LNCaP clone FGC (cell line): ENCODE results near the gene HIF3A.
"Not testable (repeated sequence)": the region's sequence is repeated elsewhere in the genome, so short reads cannot be mapped to it uniquely, and the experiment has no call there.

ENCODE experiments used
- DNase-seq: peaks from one replicate; pipeline ENCODE4 v3.0.0-alpha.2; 2011; ENCODE audit warnings: low read depth
- H3K4me3 ChIP-seq: 2 replicates; pipeline ENCODE4 v1.5.1; 2011; ENCODE audit warnings: mild to moderate bottlenecking, low read depth, low read length, control low read depth
- TF ChIP-seq, protein P1 (sequence below): IDR thresholded peaks from 2 replicates; pipeline ENCODE4 v1.5.1; 2012; ENCODE audit warnings: mild to moderate bottlenecking; ENCODE audit not compliant: control insufficient read depth, insufficient read depth; ENCODE audit errors: extremely low read depth

Gene HIF3A

DNA sequence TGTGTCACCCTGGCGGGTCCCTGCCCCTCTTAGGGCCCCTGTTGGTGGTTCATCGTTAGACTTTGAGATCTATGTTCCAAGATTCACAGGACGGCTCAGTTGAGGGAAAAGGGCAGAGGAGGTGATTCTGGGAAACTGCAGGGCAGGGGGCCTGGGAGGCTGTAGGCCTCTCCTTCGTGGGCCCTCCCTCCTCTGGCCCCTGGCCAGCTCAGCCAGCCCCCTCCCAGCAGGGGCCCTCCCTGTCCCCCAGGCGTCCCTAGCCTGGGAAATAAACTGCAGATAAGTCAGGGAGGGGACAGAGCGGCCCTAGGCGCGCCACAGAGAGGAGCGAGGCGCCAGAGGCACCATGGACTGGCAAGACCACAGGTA is 6.5 kb downstream of the HIF3A start:
- TF ChIP-seq, protein P1, sequence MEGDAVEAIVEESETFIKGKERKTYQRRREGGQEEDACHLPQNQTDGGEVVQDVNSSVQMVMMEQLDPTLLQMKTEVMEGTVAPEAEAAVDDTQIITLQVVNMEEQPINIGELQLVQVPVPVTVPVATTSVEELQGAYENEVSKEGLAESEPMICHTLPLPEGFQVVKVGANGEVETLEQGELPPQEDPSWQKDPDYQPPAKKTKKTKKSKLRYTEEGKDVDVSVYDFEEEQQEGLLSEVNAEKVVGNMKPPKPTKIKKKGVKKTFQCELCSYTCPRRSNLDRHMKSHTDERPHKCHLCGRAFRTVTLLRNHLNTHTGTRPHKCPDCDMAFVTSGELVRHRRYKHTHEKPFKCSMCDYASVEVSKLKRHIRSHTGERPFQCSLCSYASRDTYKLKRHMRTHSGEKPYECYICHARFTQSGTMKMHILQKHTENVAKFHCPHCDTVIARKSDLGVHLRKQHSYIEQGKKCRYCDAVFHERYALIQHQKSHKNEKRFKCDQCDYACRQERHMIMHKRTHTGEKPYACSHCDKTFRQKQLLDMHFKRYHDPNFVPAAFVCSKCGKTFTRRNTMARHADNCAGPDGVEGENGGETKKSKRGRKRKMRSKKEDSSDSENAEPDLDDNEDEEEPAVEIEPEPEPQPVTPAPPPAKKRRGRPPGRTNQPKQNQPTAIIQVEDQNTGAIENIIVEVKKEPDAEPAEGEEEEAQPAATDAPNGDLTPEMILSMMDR, result no peak
- no peak for DNase-seq
- H3K4me3 ChIP-seq, result no peak overlapping the region

DNA sequence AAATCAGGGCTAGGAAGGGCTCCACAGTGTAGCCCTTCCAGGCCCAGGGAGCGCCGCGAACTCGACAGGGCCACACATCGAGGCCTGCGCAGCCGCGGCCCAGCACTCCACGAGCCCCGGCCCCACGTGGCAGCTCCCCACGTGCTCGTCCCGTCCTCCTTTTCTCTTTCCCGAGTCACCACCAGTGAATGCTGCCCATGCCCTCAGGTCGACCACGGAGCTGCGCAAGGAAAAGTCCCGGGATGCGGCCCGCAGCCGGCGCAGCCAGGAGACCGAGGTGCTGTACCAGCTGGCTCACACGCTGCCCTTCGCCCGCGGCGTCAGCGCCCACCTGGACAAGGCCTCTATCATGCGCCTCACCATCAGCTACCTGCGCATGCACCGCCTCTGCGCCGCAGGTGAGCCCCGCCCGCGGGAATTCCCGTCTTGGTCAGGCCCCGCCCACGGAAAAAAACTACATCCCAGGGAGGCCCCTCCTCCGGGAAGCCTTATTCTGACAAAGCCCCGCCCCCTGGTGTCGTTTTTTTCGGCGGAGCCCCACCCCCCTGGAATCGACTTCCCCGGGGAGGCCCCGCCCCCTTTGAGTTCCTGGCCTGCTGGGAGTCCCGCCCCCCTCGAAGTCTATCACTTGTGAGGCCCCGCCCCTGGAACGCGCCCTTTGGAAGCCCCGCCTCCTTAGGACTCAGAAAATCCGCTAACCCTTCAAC is 7.0 kb downstream of the HIF3A start:
- TF ChIP-seq, protein P1, result no peak
- H3K4me3 ChIP-seq, result no peak overlapping the region
- no peak for DNase-seq

GRCh38 chr19:46306501-46306900 is 9.7 kb downstream of the HIF3A start:
- H3K4me3 ChIP-seq, result no peak overlapping the region
- TF ChIP-seq, protein P1, result no peak
- DNase-seq, result no peak

DNA sequence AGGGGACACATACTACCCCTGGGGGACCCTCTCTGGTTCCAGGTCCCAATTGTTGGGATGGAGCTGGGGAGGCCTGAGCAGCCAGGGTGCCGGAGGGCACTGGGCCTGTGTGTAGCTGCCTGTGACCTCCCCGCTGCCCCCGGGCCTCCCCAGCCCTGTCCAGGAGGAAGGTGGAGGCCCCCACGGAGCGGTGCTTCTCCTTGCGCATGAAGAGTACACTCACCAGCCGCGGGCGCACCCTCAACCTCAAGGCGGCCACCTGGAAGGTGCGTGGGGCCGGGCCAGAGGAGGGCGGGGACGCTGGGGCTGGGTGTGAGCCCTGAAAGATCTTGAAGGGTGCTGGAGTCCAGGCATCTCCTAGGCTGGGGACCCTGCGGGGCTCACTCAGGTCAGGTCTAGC is 11.7 kb downstream of the HIF3A start:
- TF ChIP-seq, protein P1, result no peak
- H3K4me3 ChIP-seq, result no peak overlapping the region
- no peak for DNase-seq

DNA sequence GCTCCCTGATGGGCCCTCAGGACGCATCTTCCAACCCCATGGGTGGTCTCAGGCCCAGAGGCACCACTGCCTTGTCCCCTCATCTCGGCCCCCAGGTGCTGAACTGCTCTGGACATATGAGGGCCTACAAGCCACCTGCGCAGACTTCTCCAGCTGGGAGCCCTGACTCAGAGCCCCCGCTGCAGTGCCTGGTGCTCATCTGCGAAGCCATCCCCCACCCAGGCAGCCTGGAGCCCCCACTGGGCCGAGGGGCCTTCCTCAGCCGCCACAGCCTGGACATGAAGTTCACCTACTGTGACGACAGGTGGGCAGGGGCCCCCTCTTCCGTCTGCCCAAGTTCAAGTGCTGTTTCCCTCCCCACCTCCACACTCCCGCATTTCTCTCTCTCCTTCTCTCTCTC is 12.2 kb downstream of the HIF3A start:
- no peak for DNase-seq
- H3K4me3 ChIP-seq, result no peak overlapping the region
- TF ChIP-seq, protein P1, result no peak

- DNase-seq, result no peak
- TF ChIP-seq, protein P1, result no peak
- H3K4me3 ChIP-seq, result no peak overlapping the region
Measured at GRCh38 chr19:46311444-46311843, 14.6 kb downstream of the HIF3A start.

DNA sequence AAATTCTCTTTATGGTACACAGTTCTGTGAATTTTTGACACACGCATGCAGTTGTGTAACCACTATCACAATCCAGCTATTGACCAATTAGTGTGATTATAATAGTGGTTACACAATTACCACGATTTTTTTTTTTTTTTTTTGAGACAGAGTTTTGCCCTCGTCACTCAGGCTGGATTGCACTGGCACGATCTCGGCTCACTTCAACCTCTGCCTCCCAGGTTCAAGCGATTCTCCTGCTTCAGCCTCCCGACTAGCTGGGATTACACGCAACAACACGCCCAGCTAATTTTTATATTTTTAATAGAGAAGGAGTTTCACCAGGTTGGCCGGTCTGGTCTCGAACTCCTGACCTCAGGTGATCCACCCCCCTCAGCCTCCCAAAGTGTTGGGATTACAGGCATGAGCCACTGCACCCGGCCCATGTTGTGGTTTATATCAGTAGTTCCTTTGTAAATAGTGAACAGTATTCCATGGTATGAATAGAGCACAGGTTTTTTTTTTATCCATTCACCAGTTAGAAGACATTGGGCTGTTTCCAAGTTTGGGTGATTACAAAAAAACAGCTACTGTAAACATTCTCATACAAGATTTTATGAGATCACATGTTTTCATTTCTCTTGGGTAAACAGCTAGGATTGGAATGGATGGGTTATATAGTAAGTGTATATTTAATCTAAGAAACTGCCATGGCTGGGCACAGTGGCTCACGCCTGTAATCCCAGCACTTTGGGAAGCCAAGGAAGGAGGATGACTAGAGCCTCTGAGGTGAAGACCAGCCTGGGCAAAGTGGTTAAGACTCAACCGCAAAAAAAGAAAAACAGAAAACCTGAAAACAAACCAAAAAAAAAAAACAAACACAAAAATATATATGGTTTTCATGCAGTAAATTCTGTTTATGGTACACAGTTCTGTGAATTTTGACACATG is 17.0 kb downstream of the HIF3A start:
- not testable (repeated sequence) for H3K4me3 ChIP-seq
- peak; percentile 85 for DNase-seq
